Measurements from ENCODE around the gene ELAPOR1. TPM values are rescaled to one million over a fixed set of nuclear protein-coding genes. Genes with fewer than 3 reads are reported as not detected.

Gene ELAPOR1, protein sequence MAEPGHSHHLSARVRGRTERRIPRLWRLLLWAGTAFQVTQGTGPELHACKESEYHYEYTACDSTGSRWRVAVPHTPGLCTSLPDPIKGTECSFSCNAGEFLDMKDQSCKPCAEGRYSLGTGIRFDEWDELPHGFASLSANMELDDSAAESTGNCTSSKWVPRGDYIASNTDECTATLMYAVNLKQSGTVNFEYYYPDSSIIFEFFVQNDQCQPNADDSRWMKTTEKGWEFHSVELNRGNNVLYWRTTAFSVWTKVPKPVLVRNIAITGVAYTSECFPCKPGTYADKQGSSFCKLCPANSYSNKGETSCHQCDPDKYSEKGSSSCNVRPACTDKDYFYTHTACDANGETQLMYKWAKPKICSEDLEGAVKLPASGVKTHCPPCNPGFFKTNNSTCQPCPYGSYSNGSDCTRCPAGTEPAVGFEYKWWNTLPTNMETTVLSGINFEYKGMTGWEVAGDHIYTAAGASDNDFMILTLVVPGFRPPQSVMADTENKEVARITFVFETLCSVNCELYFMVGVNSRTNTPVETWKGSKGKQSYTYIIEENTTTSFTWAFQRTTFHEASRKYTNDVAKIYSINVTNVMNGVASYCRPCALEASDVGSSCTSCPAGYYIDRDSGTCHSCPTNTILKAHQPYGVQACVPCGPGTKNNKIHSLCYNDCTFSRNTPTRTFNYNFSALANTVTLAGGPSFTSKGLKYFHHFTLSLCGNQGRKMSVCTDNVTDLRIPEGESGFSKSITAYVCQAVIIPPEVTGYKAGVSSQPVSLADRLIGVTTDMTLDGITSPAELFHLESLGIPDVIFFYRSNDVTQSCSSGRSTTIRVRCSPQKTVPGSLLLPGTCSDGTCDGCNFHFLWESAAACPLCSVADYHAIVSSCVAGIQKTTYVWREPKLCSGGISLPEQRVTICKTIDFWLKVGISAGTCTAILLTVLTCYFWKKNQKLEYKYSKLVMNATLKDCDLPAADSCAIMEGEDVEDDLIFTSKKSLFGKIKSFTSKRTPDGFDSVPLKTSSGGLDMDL
- 0.21 and 0.26 TPM in 2 replicates for total RNA-seq

DNA sequence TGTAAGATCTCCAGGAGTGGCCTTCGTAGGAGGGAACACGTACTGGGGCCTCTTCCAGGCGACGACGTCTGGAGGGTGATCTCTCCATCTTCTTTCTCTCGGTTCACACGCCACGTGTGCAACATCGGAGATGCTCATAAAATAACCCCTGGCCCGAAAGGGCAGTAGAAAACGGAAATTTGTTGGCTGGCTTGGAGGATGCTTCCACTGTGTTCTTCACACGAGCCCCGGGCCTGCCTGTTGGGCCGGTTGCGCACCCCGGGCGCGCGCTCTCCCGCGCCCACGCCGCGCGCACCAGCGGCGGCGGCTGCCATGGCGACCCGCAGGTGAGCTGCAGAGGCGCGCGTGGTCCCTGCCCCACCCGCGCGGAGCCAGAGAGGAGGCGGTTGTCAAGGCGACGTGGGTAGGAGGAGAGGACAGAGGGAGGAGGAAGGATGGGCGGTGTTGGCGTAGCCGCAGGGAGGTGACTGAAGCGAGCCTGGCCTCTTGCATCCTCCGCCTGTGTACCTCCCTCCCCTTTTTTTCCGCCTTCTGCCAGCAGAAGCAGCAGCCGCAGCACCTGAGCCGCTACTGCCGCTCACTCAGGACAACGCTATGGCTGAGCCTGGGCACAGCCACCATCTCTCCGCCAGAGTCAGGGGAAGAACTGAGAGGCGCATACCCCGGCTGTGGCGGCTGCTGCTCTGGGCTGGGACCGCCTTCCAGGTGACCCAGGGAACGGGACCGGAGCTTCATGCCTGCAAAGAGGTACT is at the start of gene ELAPOR1:
Gene ELAPOR1, plus strand, starts transcription at position 526 of the 752 bp plus-strand sequence. Its CDS starts 69 bp downstream, at position 595.
- no peak for DNase-seq (ENCODE audit: low read depth, low spot score)

DNA sequence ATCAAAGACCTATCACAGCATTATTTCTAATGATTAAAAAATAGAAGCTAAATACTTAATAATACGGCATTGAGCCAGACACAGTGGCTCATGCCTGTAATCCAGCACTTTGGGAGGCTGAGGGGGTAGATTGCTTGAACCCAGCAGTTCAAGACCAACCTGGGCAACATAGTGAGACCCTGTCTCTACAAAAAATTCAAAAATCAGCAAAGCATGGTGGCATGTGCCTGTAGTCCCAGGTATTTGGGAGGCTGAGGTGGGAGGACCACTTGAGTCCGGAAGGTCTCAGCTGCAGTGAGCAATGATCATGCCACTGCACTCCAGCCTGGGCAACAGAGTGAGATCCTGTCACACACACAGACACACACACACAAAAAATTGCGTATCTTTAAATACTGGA is 48.8 kb upstream of the ELAPOR1 start:
- no peak for DNase-seq (ENCODE audit: low read depth, low spot score)

DNA sequence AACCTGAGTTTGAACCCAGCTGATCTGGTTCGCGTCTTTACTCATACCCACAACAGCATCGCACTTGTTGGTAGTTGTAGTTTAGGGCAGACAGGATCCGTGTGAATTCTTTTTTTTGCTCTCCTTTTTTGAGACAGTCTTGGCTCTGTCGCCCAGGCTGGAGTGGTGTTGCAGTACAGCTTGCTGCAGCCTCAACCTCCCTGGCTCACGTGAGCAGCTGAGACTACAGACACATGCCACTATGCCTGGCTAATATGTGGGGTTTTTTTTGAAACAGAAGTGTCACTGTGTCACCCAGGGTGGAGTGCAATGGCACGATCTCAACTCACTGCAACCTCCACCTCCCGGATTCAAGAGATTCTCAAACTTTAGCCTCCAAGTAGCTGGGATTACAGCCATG is 46.0 kb upstream of the ELAPOR1 start:
- DNase-seq (ENCODE audit: low read depth, low spot score) = no peak

DNA sequence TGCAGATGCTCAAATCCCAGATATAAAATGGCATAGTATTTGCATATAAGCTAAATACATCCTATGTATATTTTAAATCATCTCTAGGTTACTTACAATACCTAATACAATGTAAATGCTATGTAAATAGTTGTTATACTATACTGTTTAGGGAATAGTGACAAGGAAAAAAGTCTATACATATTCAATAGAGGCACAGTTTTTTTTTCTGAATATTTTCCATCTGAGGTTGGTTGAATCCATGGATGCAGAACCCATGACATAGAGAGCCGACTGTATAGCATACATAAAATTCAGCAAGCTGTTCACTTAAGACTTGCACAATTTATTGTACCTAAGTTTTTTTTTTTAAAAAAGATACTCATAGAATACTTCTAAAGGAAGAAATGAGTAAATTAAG is 44.6 kb upstream of the ELAPOR1 start:
- no peak for DNase-seq (ENCODE audit: low read depth, low spot score)

DNA sequence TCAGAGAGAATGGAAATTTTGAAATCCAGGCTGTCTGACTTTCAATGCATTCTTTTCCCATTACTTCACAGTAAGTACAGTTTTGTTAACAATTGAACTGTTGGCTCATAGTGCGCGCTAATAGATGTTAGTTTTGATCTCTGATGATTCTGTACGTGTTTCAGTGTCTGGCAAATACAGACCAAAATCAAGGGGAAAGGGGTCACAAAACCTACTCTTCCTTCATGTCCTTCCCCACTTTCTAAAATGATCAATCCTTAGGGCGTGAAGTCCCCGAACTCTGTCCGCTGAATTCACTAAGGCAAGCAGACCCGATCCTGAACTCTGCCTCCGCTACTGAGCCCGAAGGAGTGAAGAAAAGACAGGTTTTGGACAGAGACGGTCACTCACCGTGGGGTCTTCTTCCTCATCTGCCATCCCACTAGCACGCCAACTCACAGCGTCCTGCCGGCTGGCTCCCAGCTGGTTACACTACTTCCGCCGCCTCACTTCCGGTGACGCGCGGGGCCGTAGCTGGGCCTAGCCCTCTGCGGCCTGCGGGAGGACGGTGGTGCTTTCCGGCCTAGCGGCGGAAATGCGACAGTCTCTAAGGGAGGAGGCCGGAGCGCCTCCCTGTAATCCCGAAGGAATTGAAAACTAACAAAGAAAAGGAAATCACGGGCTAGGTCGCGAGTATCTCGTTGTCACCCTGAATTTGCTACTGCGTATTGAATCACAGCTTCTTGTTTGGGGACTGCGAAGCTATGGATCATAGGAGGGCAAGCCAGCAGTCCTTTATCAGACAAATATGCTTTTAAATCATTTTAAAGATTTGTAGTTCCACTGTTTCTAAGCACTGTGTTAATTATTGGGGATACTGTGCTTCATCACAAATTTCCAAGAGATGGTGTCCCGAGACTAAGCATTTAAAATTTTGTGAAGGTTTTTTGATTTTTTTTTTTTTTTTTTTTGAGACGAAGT is 38.1 kb upstream of the ELAPOR1 start, which contains the start of gene TAF13:
Gene TAF13, minus strand, starts transcription at position 473 of the 960 bp plus-strand sequence. Its CDS starts 56 bp downstream, at position 417.
- peak; percentile 91 for DNase-seq (ENCODE audit: low read depth, low spot score)

DNA sequence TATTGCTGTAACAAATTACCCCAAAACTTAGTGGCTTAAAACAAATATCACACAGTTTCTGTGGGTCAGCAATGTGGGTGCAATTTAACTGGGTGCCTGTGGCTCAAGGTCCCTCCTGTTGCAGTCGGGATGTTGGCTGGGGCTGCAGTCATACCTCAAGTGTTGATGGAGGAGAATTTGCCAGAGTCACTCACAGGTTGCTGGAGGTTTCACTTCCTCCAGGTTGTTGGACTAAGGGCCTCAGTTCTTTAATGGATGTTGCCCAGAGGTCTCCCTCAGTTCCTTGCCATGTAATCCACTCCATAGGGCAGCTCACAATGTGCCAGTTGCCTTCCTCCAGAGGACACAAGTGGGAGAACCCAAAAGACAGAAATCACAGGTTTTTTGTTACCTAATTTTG is 35.6 kb upstream of the ELAPOR1 start:
- no peak for DNase-seq (ENCODE audit: low read depth, low spot score)

DNA sequence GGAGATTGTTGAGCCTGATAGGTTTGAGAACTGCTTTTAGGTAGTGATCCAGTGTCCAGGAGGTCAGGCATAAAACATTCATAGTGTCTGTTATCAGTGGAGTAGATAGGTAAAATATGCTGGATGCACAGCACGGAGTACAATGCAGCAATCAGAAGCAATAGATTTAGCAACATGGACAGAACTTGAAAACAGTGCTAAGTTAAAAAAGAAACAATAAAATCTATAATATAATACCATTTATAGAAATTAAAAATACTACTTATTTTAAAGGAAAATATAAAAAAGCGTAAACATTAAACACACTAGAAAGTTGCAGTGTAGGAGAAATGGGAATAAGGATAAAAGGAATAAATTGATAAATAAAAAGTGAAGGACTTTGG is 34.7 kb upstream of the ELAPOR1 start:
- no peak for DNase-seq (ENCODE audit: low read depth, low spot score)

DNA sequence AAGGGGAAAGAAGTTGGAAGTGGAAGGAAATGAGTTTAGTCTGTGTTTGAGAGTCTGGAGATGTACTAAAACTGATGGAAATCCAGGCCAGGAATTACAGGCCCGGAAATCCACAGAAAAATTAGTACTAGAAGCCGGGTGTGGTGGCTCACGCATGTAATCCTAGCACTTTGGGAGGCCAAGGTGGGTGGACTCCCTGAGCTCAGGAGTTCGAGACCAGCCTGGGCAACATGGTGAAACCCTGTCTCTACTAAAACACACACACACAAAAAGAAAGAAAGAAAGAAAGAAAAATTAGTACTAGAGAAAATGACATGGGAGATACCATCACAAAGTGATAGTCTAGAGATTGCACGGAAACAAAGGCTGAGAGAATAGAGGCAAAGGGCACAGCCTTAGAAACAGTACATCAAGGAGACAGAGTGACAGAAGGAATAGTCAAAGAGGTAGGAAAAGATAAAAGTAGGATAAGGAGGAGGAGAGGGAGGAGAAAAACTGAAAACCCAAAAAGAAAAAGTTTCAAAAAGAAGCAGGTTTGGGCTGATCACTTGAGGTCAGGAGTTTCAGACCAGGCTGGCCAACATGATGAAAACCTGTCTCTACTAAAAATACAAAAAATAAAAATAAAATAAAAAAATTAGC is 33.4 kb upstream of the ELAPOR1 start:
- DNase-seq (ENCODE audit: low read depth, low spot score) = no peak

DNA sequence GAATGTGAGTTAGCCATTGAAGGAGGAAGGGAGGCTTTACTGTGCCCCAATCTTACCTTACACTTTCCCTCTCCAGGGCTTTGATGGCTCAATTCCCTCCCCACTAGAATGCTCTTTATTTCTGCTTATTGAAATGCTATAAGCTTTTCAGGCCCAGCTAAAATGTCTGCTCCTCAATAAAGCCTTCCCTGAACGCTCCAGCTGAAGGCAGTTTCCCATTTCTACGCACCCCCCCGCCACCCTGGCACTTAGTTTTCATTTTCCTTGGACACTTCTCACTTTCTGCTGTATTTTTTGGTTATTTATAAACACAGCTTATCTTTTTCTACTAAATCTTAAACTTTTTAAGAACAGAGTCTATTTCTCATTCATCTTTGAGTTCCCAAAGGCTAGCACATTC is 30.4 kb upstream of the ELAPOR1 start:
- no peak for DNase-seq (ENCODE audit: low read depth, low spot score)

DNA sequence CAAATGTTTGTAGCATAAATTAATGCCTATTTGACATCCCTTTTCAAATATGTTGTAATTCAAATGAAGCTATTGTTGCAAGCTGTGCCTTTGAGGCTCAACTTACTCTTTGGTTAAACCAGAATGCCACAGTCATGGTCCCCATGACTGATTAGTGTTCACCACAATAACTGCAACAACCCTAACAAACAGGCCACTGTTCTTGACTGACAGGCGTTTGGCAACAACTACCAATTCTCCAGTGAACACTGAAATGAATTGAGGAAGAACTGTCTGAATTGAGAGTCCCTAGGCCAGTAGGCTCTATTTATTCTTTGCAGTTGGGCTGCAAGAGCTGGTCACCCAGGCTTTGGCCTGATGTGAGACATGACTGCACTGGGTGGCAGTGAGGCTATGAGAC is 30.0 kb upstream of the ELAPOR1 start:
- no peak for DNase-seq (ENCODE audit: low read depth, low spot score)

DNA sequence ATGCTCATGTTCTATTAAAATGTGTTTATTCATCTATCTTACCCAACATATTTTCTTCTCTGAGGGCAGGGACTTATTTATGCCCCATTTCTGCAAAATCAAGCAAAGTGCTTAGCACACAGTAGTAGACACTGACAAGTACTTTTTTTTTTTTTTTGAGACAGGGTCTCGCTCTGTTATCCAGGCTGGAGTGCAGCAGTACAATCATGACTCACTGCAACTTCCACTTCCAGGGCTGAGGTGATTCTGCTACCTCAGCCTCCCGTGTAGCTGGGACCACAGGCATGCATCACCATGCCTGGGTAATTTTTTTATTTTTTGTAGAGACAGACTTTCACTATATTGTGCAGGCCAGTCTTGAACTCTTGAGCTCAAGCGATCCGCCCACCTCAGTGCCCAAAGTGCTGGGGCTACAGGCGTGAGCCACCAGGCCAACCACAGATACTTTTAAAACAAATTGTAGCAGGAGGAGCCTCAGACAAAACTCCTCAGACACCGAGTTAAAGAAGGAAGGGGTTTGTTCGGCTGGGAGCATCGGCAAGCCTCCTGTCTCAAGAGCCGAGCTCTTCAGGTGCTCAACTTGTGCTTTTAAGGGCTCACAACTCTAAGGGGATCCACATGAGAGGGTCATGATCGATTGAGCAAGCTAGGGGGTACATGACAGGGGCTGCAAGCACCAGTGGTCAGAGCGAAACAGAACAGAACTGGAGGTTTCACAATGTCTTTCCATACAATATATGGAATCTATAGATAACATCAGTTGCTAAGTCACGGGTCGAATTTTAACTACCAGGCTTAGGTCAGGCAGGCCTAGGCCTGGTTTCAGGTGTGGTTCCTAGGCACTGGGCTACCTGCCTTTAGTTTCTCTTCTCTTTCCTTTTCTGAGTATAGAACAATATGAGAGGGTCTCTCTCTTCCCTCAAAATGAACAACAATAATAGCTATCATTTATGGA is 29.1 kb upstream of the ELAPOR1 start:
- DNase-seq (ENCODE audit: low read depth, low spot score) = no peak

DNA sequence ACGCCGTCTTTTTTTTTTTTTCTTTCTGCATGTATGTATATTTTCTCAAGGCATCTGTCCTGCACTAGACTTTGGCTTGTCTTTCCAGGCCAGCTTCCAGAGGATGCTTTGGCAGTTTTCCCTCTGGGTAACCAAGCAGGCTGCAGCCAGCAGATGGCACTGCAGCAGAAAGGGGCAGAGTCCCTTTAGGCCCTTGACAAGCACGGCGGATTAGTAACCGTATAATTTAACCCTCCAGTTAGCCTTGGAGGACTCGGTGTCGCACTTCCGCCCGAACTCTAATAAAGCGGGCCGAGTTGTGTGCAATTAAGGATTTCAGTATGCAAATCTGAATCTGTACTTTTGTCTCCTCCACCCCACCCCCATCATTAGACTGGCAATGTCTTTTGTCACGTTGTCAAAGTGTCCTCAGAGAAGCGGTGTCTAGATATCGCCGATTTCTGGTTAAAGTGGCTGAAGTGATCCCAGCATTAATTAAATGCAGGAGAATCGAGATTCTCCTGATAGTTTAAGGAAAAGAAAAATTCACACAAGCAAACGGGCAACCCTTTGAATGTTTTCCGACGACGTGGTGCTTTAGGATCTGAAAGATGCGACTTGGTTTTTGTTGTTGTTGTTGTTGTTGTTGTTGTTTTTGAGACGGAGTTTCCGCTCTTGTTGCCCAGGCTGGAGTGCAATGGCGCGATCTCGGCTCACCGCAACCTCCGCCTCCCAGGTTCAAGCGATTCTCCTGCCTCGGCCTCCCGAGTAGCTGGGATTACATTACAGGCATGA is 24.5 kb upstream of the ELAPOR1 start:
- no peak for DNase-seq (ENCODE audit: low read depth, low spot score)

DNA sequence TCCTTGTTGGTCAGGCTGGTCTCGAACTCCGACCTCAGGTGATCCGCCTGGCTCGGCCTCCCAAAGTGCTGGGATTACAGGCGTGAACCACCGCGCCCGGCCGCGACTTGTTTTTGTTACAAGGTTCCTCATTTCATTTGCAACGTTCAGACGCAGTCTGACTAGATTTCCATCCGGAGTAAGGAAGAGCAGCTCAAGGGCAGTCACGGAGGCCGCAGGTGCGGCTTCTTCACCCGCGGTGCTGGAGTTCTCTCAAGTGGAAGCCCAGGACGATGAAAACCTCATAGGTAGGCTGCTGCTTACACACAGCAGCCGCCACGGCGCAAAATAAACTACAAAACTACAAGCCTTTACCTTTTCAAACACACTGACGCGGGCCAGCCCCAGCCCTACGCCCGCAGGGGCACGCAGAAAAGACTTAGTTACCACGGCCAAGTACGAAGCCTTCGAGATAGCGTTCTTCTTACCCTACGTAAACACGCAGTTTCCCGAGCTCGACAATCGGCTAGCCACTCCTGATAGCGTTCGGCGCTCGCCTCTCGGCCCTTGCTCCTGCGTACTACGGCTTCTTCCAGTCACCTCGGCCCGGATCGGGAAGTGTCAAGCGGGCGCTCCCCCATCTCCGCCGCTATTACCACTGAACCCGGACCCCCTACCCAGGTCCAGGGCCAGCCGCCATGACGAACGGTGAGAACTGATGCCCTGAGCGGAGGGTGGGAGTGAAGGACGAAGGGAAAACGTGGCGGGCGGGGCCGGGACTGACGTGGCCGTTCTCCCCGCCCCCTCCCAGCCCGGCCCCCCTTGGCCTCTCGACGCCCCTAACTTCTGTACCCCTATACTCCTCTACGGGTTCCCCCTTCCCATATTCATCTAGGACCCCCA is 23.5 kb upstream of the ELAPOR1 start, which contains the start of gene TMEM167B:
Gene TMEM167B, plus strand, starts transcription at position 569 of the 882 bp plus-strand sequence. Its CDS starts 109 bp downstream, at position 678.
- DNase-seq (ENCODE audit: low read depth, low spot score) = peak; percentile 88

DNA sequence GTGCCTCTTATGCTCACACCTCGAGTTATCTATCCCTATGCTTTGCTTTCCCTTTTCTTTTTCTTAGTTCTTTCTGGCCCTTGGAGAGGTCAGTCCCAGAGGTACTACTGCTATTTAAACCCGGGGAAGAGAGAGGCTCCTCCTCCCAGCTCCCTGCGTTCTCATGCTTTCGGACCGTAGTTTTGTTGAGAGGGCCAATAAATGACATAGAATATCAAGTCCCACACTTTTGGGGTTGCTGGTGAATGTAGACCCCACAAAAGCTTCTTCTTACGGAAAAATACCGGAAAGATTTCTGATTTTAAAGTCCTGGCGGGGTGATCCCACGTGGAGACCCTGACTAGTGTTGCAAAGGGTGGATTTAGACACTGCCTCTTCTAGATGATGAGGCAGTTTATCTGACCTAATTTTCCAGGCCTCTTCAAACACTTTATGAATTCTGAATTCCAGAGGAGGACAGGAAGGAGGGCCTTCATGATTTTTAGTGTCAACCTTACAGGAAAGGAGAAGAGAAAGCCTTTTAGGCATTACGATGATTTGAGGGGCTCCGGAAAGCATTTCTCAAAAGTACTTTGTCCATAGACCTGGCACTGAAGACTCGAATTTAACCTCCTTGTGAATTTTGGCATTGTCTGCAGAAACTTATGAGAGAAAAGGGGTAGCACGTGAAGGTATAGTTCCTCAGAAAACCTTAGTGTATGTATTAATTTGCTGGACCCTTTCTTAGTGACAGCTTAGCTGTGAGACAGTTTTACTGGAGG is 22.7 kb upstream of the ELAPOR1 start:
- no peak for DNase-seq (ENCODE audit: low read depth, low spot score)

DNA sequence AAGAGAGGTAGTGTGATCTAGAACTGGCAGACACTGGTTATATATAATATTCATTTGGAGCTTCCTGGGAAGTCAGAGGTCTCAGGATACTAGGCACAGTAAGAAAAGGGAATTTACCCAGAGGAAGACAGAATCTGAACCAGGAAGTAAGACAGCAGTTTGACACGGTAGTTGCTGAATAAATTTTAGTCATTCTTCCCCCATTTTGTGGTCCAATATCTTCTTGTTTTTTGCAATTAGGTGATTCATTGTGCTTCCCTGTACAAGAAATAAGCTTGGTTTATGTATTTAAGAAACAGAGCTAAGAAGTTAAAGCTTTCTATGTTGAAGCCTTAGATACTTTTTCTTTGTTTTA is 22.1 kb upstream of the ELAPOR1 start:
- DNase-seq (ENCODE audit: low read depth, low spot score) = no peak

DNA sequence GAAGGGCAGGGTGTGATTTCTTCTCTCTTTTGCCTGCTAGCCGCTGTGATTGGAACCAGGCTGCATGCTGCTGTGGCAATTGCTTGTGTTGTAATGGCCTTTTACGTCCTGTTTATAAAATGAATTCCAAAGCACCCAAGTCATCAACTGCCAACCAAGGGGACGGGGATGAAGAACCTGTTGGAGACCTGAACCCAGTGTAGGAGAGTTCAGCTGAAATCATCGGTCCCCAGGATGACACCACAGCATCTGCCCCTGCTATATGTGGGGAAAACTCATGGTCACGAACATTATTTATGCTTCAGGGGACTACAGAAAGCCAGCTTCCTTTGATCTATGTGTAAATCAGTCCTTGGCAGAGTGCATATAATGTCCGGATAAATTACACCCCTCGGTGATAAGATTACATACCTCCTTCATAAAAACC is 19.5 kb upstream of the ELAPOR1 start:
- no peak for DNase-seq (ENCODE audit: low read depth, low spot score)
